Coronary artery (tissue), 2 donors: ENCODE measurements around the gene TBL1X.
"Not testable (repeated sequence)": the region's sequence is repeated elsewhere in the genome, so short reads cannot be mapped to it uniquely, and the experiment has no call there.

Experiments used
- DNase-seq: peaks from one replicate; pipeline ENCODE4 v3.0.0-alpha.2; 2017; ENCODE audit warnings: low spot score
- H3K27ac ChIP-seq, 2 donors: fragments of 200-600 bp; sonication (generic); one replicate each; pipeline ENCODE4 v1.5.1; 2016 to 2019
- H3K4me3 ChIP-seq: fragments of 200-600 bp; sonication (generic); 2 replicates; pipeline ENCODE4 v1.5.1; 2016; ENCODE audit warnings: mild to moderate bottlenecking, moderate library complexity
- TF ChIP-seq, protein P1 (sequence below): fragments of 200-600 bp; sonication (generic); IDR thresholded peaks from one replicate; pipeline ENCODE4 v1.5.1; 2019; ENCODE audit warnings: antibody characterized with exemption

TBL1X gene

GRCh38 chrX:9758021-9758638, 293.3 kb downstream of the TBL1X start:
- TF ChIP-seq, protein P1, sequence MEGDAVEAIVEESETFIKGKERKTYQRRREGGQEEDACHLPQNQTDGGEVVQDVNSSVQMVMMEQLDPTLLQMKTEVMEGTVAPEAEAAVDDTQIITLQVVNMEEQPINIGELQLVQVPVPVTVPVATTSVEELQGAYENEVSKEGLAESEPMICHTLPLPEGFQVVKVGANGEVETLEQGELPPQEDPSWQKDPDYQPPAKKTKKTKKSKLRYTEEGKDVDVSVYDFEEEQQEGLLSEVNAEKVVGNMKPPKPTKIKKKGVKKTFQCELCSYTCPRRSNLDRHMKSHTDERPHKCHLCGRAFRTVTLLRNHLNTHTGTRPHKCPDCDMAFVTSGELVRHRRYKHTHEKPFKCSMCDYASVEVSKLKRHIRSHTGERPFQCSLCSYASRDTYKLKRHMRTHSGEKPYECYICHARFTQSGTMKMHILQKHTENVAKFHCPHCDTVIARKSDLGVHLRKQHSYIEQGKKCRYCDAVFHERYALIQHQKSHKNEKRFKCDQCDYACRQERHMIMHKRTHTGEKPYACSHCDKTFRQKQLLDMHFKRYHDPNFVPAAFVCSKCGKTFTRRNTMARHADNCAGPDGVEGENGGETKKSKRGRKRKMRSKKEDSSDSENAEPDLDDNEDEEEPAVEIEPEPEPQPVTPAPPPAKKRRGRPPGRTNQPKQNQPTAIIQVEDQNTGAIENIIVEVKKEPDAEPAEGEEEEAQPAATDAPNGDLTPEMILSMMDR = no peak
- Histone ChIP-seq H3K27ac (no peak overlapping the region), H3K4me3 (no peak overlapping the region)
- DNase-seq = no peak

DNA sequence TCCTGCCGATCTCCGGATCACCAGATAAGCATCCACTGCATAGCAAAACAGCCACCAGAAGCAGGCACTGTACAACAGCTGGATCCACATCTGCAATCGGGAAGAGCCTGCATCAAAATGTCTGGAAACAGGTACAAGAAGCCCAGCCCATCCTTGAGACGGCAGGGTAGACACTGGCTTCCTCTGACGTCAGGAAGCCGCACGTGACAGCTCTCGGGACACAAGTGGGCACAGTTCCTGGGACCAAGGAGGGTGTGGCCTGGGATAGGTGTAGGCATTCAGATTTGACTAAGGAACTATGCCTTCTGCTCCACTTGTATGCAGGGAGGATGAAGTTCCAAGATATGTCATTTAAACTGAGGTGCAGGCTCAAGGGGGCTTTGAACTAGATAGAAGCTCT, 294.5 kb downstream of the TBL1X start:
- no peak overlapping the region for H3K27ac ChIP-seq
- no peak overlapping the region for H3K4me3 ChIP-seq
- no peak for DNase-seq
- TF ChIP-seq, protein P1 = no peak

- TF ChIP-seq, protein P1 = no peak
- no peak for DNase-seq
- H3K4me3 ChIP-seq = no peak overlapping the region
Observed at GRCh38 chrX:9765072-9765736, 300.3 kb downstream of the TBL1X start.

GRCh38 chrX:9765737-9766097, 300.9 kb downstream of the TBL1X start, which contains the start of gene GPR143:
TSS of gene GPR143 (minus strand) at chrX:9765847. CDS start at chrX:9765817, 30 bp downstream.
- TF ChIP-seq, protein P1 = no peak
- no peak within 1 kb of the TSS for H3K27ac ChIP-seq
- no peak for DNase-seq
- no peak within 1 kb of the TSS for H3K4me3 ChIP-seq

More at GRCh38 chrX:9765072-9765736, 300.3 kb downstream of the TBL1X start:
- no peak overlapping the region for H3K27ac ChIP-seq

DNA sequence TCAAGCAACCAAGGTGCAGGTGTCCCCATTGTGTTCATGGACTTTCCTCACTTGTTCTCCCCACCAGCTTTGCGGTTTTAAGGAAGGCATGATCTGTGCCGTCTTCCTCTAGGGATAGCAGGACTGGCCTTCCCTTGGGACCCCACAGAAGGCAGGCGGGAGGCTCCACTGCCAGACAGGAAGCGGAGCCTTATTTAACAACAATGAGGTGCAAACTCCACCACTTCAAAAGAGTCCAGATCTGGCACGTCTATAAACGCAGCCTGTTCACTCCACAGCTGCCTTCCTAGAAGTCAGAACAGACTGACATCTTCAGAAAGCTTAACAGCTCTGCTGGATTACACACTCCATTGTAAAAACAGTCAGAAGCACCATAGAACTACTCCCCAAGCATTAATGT, 302.5 kb downstream of the TBL1X start:
- Histone ChIP-seq H3K4me3 (no peak overlapping the region), H3K27ac (no peak overlapping the region)
- TF ChIP-seq, protein P1 = no peak
- no peak for DNase-seq

DNA sequence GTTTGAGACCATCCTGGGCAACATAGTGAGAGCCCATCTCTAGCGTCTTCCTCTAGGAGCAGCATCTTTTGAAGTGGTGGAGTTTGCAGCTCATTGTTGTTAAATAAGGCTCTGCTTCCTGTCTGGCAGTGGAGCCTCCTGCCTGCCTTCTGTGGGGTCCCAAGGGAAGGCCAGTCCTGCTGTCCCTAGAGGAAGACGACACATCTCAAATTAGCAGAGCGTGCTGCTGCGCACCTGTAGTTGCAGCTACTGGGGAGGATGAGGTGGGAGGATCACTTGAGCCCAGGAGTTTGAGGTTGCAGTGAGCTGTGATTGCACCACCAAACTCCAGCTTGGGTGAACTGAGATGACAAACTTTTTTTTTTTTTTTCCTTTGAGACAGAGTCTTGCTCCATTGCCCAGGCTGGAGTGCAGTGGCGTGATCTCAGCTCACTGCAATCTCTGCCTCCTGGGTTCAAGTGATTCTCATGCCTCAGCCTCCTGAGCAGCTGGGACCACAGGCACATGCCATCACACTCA, 303.5 kb downstream of the TBL1X start:
- H3K4me3 ChIP-seq, H3K27ac ChIP-seq, DNase-seq: not testable (repeated sequence)

DNA sequence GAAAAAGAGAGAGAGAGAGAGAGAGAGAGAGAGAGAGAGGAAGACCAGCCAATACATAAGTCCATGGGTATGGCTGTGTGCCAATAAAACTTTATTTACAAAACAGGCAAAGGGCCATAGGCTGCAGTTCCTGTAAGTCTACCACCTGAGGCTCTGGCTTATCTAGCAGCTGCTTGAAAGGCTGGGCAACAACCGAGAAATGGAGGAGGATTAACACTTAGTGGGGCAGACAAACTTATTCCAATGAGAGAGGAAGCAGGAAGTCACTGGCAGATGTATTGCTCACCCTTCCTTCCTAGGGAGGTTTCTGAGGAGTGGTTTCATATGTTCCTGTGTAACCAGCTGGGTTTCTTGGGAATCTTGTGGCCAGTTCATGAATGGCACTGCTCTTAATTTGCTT, 305.5 kb downstream of the TBL1X start:
- no peak for DNase-seq
- Histone ChIP-seq H3K27ac (no peak overlapping the region), H3K4me3 (no peak overlapping the region)
- TF ChIP-seq, protein P1 = no peak
